Activated gamma-delta T cell treated with anti-CD3 and anti-CD28 coated beads, Interleukin-2, amount 50 U/mL, for 16 hours (primary cell): ENCODE measurements around the gene VEPH1.

ENCODE experiments used
- DNase-seq: peaks from one replicate; pipeline ENCODE4 v3.0.0-alpha.2; 2020; ENCODE audit warnings: low read depth

Gene VEPH1

DNA sequence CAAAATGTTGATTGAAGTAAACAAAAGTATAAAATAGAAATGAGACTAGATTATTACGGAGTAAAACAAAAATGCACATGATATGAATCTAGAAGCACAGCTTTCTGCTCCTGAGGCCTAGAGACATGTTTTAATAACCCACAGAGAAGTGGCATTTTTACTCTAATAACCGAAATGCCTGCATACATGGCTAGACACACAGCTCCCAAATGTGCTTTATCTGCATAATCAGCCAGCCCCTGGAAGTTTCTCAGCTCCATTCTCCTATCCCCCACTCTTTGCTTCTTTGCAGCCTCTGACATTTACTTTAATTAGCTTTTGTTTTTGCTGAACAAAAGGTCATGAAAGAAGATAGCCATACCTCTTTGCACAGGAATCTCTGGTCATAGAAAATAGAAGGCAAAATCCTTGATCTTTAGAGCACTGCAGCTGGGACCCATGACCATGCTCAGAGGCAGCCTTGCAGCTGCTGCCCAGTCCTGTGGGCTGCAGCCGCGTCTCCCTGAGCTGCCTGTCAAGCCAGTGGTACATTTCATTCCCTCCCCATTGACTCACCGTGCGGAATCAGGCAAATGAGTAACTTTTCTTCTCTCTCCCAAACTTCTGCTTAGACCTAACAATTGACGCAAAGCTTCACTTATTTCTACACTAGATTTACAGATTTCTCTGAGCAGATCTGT lies at the start of gene VEPH1:
Gene VEPH1, minus strand, starts transcription at position 501 of the 680 bp plus-strand sequence. CDS start 8,067 bp downstream, outside the sequence.
- no peak for DNase-seq

DNA sequence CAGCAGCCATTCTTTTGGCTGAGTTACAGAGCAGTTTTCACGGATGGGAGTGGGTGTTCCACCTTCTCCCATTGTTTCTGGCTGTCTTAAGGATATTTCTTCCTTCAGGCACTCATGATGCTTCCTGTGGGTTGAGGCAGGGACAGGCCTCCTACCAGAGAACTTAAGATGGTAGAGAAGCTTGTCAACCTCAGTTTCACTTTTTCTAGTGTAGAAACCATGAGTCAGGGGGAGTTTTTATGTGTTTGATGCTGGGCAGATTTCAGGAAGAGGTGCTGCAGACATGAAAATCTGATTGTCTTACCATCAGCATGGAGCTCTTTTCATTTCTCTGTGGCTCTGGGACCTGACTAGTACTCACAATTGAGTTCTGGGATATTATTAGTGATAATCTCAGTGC lies 48.7 kb upstream of the VEPH1 start:
- no peak for DNase-seq

DNA sequence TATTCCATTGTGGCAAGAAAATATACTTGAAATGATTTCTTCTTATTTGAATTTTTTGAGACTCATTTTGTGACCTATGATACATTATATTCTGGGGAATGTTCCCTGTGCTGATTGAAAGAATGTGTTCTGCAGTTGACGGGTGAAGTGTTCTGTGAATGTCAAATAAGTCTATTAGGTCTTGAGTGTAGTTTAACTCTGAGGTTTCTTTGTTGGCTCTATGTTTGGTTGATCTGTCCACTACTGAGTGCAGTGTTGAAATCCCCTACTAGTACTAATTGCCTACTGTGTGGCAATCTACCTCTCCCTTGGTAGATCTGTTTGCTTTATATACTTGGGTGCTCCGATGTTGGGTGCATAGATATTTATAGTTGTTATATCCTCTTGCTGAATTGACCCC lies 46.3 kb upstream of the VEPH1 start:
- no peak for DNase-seq

DNA sequence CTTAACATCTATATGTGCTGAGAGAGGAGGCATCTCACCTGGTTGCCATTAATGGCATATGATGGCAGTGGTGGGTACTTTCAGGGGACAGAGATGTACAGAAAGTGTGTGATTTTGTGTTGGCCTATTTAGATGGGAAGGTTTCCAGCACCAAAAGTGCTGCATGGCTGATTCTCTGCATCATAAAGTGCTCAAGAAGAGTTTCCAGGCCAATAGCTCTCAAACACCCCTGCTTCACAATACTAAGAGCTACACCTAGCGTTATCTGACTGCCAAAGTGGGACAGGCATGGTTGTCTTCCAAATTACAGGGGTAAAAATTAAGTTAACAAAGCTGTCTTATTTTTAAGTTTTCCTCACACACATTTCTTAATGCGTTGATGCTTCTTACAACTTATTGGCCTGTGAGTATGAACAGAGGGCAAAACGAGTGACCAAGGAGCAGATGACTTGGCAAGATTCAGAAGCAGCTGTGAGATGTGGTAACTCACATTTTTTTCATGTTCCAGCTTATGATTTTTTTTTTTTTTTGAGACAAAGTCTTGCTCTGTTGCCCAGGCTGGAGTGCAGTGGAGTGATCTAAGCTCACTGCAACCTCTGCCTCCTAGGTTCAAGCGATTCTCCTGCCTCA lies 41.4 kb upstream of the VEPH1 start:
- DNase-seq: no peak

DNA sequence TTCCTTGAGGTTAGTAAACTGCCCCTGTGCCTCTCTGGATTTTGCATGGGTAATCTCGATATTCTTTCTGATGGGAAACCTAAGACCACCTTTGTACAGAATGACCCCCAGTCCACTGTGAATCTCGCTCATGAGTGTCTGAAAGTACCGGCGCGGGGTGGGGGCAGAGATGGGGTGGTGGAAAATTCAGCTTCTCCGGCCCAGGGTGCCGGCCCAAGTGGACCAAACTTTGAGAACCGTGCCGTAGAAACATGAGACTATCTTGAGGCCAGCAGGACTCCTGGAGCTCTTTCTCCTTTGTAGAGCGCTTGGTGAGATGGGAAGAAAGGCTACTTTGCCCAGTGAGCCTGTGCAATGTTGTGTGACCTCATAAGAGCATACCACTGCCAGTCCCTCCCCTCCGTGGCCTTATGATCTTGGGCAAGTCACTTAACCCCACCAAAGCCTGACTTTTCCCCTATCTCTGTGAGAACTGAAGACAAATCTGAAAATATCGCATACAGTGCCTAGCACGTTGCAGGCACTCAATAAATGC lies 40.4 kb upstream of the VEPH1 start:
- no peak for DNase-seq

DNA sequence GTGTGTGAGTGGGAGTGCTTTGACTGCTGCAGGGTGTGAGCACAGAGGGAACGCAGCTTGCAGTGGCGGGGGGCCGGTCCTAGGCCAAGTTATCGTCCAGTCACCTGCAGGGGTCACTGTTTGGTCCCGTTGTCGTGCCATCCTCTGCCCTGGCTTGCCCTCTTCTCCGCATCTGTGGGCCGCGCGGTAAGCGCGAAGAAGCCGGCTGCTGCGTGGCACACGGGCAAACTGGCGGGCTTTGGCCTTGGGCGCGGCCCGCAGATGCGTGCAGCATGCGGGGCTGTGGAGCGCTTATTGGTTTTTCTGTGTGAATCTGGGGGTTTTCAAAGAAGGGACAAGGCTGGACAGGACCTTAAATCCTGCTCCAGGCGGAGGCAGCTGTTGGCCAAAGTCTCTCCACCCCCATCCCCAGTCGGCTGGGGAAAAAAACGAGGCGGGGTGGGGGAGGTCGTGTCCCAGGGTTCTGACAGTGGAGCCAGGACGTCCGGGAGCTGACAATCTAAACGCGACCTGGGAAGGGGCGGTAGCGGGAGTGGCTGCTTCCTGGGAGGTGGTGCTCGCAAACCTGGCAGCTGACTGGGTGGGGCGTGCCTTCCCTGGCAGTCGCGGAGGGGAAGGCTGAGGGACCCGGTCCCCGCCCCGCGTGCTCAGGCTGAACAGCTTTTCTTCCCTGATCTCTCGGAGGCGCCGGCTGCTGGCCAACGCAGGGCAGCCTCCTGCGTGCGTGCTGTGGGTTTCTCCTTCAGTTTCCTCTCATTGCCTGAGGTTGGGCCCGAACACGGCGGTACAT lies 39.7 kb upstream of the VEPH1 start:
- DNase-seq: no peak

DNA sequence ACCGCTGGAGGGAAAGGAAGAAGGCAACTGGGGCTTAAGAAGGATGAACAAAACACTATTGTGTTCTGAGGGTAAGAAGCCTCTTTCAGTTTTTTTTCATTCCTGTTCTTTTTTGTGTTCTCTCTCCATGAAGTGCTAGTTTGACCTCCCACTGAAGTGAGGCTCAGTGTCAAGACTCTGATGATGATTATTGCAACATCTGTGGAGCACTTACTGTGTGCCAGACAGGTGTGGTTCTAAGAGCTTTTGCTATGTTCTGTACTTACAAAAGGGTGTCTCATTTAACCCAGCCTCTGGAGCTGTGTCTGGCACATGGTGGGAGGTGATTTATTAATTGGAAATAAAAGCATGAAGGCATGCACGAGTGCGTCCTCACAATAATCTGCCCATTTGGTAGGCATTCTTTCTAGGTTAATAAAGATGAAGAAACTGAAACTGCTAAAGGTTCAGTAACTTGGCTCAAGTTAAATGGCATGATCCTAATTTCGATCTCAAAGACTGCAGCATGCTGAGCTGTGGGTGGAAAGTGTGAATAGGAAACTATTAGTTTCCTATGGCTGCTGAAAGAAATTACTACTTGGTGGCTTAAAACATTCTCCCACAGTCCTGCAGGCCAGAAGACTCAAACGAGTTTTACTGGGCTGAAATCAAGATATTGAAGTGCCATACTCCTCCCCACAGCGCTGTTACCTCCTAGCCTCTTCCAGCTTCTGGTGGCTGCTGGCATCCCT lies 38.5 kb upstream of the VEPH1 start:
- no peak for DNase-seq

DNA sequence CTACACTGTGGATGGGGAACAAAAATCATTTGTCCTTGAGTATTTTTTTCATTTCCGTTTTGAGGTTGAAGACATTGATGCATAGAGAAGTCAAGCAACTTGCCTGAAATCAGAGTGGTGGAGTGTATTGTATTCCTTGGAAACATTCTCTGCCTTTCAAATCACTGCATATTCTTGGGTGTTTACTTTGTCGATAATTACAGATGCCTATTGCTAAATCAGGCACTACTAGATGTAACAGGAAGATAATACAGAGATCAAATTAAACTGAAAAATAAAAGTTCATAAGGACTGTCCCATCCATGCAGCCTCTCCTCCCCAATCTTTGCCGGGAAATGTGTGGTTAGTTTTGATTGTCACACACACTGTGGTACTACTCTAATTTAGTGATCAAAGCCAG lies 37.4 kb upstream of the VEPH1 start:
- no peak for DNase-seq

DNA sequence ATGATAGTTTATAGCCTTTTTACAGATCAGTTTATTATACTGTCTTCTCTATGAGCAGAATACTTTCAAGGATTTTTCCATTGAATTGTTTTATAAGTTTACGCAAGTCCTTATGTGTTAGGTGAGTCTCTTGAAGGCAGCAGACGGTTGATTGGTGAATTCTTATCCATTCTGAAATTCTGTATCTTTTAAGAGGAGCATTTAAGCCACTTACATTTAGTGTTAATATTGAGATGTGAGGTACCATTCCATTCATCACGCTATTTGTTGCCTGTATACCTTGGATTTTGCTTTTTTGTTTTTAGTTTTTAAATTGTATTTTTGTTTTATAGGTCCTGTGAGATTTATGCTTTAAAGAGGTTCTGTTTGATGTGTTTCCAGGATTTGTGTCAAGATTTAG lies 32.5 kb upstream of the VEPH1 start:
- no peak for DNase-seq

DNA sequence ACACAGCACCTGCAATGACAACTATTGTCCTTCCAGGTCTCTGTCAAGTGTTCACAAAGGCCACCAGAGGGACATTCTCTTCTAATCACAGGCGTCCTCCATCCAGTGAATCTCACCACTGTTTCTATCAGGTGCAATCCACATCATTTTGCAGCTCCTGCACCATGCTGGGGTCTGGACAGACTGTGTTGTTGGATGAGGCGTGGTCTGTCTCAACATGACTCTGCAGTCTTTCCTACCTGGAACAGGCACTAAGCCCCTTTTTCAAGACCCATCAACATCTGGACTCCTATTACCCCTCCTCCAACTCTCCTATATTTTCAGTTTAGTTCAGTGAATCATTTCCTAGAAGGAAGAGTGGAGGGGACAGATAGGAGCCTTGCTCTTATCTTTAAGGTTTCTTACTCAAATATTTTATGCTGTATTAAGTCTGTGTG lies 31.5 kb upstream of the VEPH1 start:
- no peak for DNase-seq

DNA sequence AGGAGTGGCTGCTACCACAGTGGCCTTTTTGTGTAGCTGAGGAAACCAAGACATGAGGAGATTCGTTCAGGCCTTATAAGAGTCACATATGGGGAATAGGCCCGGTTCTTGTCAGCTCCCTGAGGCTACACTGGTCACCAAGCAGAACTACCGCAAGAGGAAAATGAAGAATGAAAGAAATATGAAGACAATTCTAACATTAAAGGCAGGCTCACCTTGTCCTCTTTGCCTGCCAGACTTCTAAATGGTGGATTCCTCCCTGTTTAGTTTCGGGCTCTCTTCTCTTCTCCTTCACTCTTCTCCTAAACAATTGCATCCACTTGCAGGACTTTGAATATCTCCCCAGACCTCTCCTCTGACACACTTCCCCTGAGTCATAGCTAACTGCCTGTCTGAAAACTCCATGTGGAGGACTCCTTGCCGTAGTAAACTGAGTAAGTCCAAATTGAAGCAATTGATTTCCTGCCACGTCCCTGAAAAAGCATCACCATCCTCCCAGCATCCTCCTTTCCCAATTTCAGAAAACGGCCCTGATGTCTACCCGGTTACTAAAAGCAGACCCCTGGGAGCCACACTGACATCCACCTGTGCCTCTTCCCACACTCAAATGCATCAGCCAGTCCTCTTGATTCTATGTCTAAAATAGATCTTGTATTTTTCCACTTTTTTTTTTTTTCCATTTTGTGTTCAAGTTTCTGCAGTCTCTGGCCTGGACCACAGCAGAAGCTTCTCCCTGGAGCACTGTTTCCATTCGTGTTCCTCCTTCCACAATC lies 30.3 kb upstream of the VEPH1 start:
- DNase-seq: no peak

DNA sequence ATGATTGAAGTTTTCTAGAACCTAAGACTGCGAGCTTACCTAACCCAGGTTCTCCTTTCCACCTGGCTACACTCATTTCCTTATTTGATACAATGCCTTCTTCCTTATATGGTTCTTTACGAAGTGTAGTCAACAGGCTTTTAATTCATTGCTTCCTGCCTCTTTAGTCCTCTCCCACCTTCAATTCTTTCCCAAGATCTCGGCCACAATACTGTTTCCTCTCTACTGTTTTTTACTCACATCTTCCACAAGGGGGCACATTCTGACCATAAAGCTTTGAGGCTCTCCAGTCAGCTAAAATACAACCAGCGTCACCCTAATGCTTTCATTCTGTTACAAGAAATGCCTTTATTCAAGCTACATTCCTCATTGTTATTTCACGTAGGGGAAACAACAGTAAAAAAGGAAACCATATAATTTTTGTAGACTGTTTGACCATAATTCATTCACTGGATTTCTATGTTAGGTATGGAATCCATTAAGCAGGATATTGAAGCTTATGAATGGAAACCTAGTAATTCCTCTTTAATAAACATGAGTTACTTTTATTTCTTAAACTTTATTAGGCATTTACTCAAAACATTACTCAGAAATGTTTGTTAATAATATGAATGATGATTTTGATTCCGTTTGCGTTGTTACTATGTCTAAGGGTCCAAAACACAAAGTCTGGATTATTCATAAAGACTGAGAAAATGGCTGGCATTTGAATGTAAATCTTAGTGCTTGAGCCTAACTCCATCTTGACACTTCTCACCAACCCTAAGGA lies 29.5 kb upstream of the VEPH1 start:
- no peak for DNase-seq

DNA sequence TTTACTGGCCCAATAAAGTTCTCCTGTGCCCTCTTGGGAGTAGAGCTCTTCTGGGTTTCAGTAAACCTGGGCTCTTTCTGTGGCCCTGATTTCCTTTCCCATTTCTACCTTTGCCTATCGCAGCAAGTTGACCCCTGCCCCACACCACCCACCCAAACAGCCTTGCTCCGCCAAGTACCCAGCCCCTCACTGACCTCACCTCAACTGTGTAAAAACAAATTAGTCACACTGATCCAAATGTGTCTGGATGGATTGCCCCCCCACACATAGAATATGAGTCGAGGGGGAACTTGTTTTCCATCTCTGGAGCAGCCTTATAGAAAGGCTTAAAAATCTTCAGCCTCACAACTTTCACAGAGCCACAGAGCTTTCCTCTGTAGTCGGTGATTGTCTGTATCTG lies 28.6 kb upstream of the VEPH1 start:
- no peak for DNase-seq

DNA sequence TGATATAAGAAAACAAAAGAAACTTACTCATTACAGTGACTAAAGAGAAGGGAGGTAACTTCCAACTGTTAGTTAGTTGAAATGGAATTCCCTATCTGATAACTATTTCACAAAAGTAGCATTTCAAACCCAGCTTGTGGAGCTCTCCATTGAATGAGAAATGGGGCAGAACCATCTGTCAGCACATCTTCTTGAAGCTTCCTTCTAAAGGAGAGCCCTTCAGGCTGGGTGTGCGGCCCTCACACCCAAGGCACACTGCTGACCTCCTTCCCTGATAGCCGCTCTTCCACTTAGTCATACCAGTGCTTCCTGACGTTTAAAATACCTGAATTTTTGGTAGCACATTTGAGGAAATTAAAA lies 28.1 kb upstream of the VEPH1 start:
- no peak for DNase-seq

DNA sequence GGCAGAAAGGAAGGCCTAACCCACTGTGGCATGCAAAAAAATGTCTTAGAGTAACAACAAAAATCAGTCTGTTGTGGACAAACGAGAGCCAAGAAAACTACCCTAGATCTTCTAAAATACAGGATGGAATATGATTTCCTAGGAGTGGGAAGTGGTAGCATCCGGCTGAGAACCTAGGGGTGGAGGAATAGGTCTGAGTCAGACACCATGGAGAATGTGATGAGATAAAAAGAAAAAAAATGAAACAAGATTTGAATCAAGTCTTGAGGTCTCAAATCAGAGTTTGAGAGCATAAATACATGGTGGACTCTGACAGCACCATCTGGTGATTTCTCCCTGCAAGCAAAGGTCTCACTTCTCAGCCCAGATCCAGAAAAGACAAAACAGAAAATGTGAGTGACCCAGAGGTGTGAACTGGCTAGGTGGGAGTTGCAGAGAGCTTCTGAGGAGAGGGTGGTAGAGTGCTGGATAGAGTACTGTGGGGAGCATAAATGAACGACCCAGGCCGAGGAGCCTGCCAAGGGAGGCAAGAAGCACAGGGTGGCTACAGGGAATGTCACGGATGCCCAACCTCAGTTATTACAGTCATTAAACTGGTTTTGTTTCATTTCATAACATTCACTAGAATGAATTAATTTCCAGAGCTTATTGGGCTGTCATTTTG lies 27.6 kb upstream of the VEPH1 start:
- DNase-seq: no peak

DNA sequence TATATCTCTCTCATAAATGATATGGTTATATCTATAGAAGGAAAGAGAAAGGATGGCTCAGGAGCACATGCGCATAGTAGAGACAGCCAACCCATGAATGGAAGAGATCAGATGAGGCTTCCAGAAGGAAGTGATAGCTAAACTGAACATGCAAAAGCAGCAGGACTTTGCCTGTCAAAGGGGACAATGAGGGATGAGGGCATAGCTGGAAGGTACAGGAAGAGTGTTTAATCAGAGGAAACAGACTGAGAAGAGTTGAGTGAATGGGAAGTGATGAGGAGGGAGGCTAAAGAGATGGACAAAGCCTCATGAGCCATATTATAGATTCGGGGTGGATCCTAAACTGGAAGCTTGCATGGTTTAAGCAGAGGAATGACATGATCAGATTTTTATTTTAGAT lies 26.5 kb upstream of the VEPH1 start:
- no peak for DNase-seq

DNA sequence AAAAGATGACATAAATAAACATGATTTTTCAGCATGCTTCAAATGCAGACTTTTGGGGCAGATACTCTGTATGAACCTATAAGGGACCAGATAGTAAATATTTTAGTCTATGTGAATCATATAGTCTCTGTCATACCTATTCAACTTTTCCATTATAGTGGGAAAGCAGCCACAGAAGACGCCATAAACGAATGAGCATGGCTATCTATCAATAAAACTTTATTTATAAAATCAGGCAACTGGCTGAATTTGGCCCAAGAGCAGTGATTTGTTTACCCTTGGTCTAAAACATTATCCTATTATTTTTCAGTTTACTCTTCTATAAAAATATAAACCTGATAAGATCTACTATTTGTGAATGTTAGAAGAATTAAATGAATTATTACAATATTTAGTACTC lies 25.9 kb upstream of the VEPH1 start:
- DNase-seq: no peak

DNA sequence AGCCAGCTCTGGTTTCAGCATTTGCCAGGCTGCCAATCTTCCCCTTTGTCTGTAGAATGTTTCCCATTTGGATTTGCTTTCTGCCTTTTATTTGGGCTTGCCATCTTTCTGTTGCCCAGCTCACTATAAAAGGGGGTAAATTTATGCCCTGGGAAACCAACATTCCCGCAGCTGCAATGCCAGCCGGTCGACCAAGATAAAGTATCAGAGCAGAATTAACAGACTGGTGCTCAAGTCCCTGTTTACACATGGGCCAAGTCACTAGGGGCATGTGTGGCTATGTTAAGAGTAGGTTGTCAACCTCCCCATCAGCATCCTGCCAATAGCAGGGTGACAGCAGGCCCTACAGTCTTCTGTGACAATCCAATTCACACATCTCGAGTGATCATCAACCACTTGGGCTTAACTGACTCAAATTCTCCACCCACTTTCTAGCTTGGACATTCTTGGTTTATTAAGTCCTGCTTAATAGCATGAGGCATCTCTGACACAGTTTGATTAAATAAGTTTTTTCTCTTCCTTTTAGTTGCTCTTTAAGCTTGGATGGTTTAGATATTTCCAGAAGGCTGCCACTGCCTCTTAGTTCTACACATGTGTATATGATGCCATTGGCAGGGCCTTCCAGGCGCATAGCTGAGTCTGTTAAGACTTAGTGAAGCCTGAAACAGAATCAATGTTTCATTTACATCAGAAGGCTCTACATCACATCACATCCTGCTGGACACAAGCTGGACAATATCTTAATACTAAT lies 24.1 kb upstream of the VEPH1 start:
- no peak for DNase-seq

DNA sequence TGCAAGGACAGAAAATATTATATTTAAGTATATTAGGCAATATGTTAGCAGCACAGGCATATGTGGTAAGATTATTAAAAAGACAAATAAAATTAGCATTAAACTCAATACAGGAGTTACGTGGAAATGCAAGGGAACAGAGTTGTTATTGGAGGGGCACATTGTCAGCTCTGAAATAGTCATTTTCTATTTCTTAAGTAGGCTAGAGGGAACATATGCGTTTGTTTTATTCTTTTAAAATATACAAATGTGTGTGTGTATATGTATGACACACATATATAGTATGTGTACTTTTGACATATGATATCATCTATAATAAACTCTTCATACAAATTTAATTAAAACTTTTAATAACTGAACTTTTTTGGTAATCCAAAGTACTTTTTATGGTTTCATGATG lies 22.8 kb upstream of the VEPH1 start:
- no peak for DNase-seq

DNA sequence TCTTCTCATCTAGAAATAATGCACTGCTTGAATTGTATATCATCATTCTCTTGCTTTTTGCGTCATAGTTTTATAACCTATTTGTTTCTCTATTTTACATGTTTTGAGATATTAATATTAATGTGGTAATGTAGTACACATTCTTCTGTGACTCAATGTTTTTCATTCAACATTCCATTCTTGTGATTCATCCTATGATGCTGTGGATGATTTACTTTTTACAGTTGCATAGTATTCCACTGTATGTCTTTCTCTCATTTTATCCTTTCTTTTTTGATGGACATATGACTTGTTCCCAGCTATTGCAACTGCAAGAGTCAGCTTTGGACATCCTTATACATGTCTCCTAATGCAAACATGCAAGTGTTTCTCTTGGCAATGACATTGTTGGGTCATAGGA lies 20.6 kb upstream of the VEPH1 start:
- no peak for DNase-seq
